ENCODE data around the gene GARS1. TPM values are rescaled to one million over a fixed set of nuclear protein-coding genes. Genes with fewer than 3 reads are reported as not detected.

Gene GARS1
- total RNA-seq, 1 donor from 2014 or later = 41.7 TPM

- no peak overlapping the region for H3K27ac ChIP-seq
Observed at GRCh38 chr7:30654296-30655090, 59.8 kb downstream of the GARS1 start.

GRCh38 chr7:30655096-30655970, 60.7 kb downstream of the GARS1 start:
- Histone ChIP-seq H3K4me1 (no peaks in the 10 kb centered on the region), H3K9me3 (no peaks in the 10 kb centered on the region), H3K27ac (no peak overlapping the region), H3K27me3 (no peaks in the 10 kb centered on the region), H3K4me3 (no peak overlapping the region), H3K36me3 (no peaks in the 10 kb centered on the region)
- intact Hi-C loops (cut with DNase I) = no loop called here
- DNase-seq (ENCODE audit: low spot score in 2 of 2) = no peak
- TF ChIP-seq CTCF (IDR thresholded peaks at IDR 0.05) = no peak

More at GRCh38 chr7:30654296-30655090, 59.8 kb downstream of the GARS1 start:
- no peak for DNase-seq (ENCODE audit: low spot score in 2 of 2)
- TF ChIP-seq CTCF (IDR thresholded peaks at IDR 0.05) = no peak
- Histone ChIP-seq H3K4me1 (no peaks in the 10 kb centered on the region), H3K4me3 (no peak overlapping the region), H3K27me3 (no peaks in the 10 kb centered on the region), H3K9me3 (no peaks in the 10 kb centered on the region), H3K36me3 (no peaks in the 10 kb centered on the region)
- intact Hi-C loops (cut with DNase I) = no loop called here

- H3K27me3 ChIP-seq = no peaks in the 10 kb centered on the region
Observed at GRCh38 chr7:30656006-30656957, 61.6 kb downstream of the GARS1 start.

GRCh38 chr7:30657131-30657530, 62.5 kb downstream of the GARS1 start:
- intact Hi-C loops (cut with DNase I) = no loop called here
- no peaks in the 10 kb centered on the region for H3K36me3 ChIP-seq
- H3K4me3 ChIP-seq = no peak overlapping the region
- no peaks in the 10 kb centered on the region for H3K4me1 ChIP-seq
- H3K27ac ChIP-seq = no peak overlapping the region
- TF ChIP-seq CTCF (IDR thresholded peaks at IDR 0.05) = no peak
- H3K9me3 ChIP-seq = no peaks in the 10 kb centered on the region
- DNase-seq (ENCODE audit: low spot score in 2 of 2) = no peak
- no peaks in the 10 kb centered on the region for H3K27me3 ChIP-seq

More at GRCh38 chr7:30656006-30656957, 61.6 kb downstream of the GARS1 start:
- Histone ChIP-seq H3K27ac (no peak overlapping the region), H3K9me3 (no peaks in the 10 kb centered on the region), H3K4me3 (no peak overlapping the region), H3K4me1 (no peaks in the 10 kb centered on the region), H3K36me3 (no peaks in the 10 kb centered on the region)
- no peak for TF ChIP-seq CTCF (IDR thresholded peaks at IDR 0.05)
- no peak for DNase-seq (ENCODE audit: low spot score in 2 of 2)
- intact Hi-C loops (cut with DNase I) = no loop called here

GRCh38 chr7:30658479-30659074, 63.9 kb downstream of the GARS1 start:
- intact Hi-C loops (cut with DNase I) = no loop called here
- DNase-seq (ENCODE audit: low spot score in 2 of 2) = no peak
- H3K9me3 ChIP-seq = no peaks in the 10 kb centered on the region
- no peaks in the 10 kb centered on the region for H3K36me3 ChIP-seq
- H3K27me3 ChIP-seq = no peaks in the 10 kb centered on the region
- H3K27ac ChIP-seq = no peak overlapping the region
- H3K4me1 ChIP-seq = no peaks in the 10 kb centered on the region
- TF ChIP-seq CTCF (IDR thresholded peaks at IDR 0.05) = no peak
- H3K4me3 ChIP-seq = no peak overlapping the region

Measured in ascending aorta (tissue), 2 donors.